H1 (cell line): ENCODE data around the gene SYTL1. TPM values are rescaled to one million over a fixed set of nuclear protein-coding genes. Genes with fewer than 3 reads are reported as not detected.

ENCODE experiments used
- ASH2L ChIP-seq: fragments of 200-600, 300-600 bp; sonication (generic); IDR thresholded peaks from one replicate; pipeline ENCODE4 v1.7.1; 2017; ENCODE audit warnings: low read length
- BACH1 ChIP-seq: IDR thresholded peaks from 2 replicates; pipeline ENCODE4 v1.6.1; 2012; ENCODE audit warnings: low read length, improper control_type of control experiment
- CBX8 ChIP-seq: fragments of 300-800, 300-1000 bp; sonication (generic); IDR thresholded peaks from 2 replicates; pipeline ENCODE4 v1.7.1; 2016; ENCODE audit warnings: low read depth, low read length, borderline replicate concordance
- CEBPB ChIP-seq: IDR thresholded peaks from 2 replicates; pipeline ENCODE4 v1.6.1; 2012; ENCODE audit warnings: low read depth, low read length
- CHD1 ChIP-seq: IDR thresholded peaks from 2 replicates; pipeline ENCODE4 v1.6.1; 2012; ENCODE audit warnings: low read depth, low read length, improper control_type of control experiment
- CHD2 ChIP-seq: IDR thresholded peaks from 2 replicates; pipeline ENCODE4 v1.6.1; 2012; ENCODE audit warnings: low read length, improper control_type of control experiment
- HDAC2 ChIP-seq, 2 experiments: fragments of 300-600 bp in 1 of 2; sonication (generic) in 1 of 2; IDR thresholded peaks; 2 replicates each; pipeline ENCODE4 v1.6.1; 2011 to 2012; ENCODE audit warnings: low read depth in 2 of 2, low read length in 2 of 2, mild to moderate bottlenecking in 2 of 2, moderate library complexity in 2 of 2, borderline replicate concordance in 1 of 2, inconsistent platforms in 1 of 2
- KDM4A ChIP-seq: IDR thresholded peaks from one replicate; pipeline ENCODE4 v1.7.1; 2012; ENCODE audit warnings: low read depth, mild to moderate bottlenecking, moderate library complexity, low read length, inconsistent platforms; ENCODE audit not compliant: severe bottlenecking
- NRF1 ChIP-seq: IDR thresholded peaks from 2 replicates; pipeline ENCODE4 v1.6.1; 2011; ENCODE audit warnings: mild to moderate bottlenecking, low read depth, low read length, improper control_type of control experiment
- POLR2A ChIP-seq, 2 experiments: IDR thresholded peaks; 1 replicate in 1 of 2; 2 replicates in 1 of 2; pipeline ENCODE4 v1.6.1; 2011; ENCODE audit warnings: low read depth in 2 of 2, low read length in 2 of 2, mild to moderate bottlenecking in 2 of 2; ENCODE audit errors: control extremely low read depth in 1 of 2
- POLR2AphosphoS5 ChIP-seq: IDR thresholded peaks from 2 replicates; pipeline ENCODE4 v1.6.1; 2011; ENCODE audit warnings: low read depth, low read length
- RAD21 ChIP-seq, 2 experiments: IDR thresholded peaks in 1 of 2; conservative IDR thresholded peaks in 1 of 2; 2 replicates each; pipeline ENCODE4 v1.6.1; 2011; ENCODE audit warnings: low read depth in 2 of 2, low read length in 2 of 2, improper control_type of control experiment in 1 of 2, inconsistent platforms in 1 of 2, mild to moderate bottlenecking in 1 of 2, moderate library complexity in 1 of 2
- RFX5 ChIP-seq: IDR thresholded peaks from 2 replicates; pipeline ENCODE4 v1.6.1; 2011; ENCODE audit warnings: low read depth, low read length, improper control_type of control experiment, borderline replicate concordance
- SAP30 ChIP-seq: fragments of 300-600 bp; sonication (generic); IDR thresholded peaks from 2 replicates; pipeline ENCODE4 v1.7.1; 2012; ENCODE audit warnings: low read length, moderate library complexity, mild to moderate bottlenecking, inconsistent platforms; ENCODE audit not compliant: insufficient read depth, insufficient replicate concordance
- SP1 ChIP-seq: IDR thresholded peaks from 2 replicates; pipeline ENCODE4 v1.6.1; 2011; ENCODE audit warnings: low read depth, low read length
- SUZ12 ChIP-seq: fragments of 200-600 bp; sonication (generic); IDR thresholded peaks from 2 replicates; pipeline ENCODE4 v1.6.1; 2012; ENCODE audit warnings: mild to moderate bottlenecking, inconsistent platforms, low read length, moderate library complexity, mixed read lengths
- TAF7 ChIP-seq: optimal IDR thresholded peaks from 2 replicates; pipeline ENCODE3; 2011; ENCODE audit warnings: low read depth, mild to moderate bottlenecking, inconsistent platforms, low read length, moderate library complexity, borderline replicate concordance
- TCF12 ChIP-seq: IDR thresholded peaks from 2 replicates; pipeline ENCODE4 v1.6.1; 2011; ENCODE audit warnings: low read depth, mild to moderate bottlenecking, low read length
- TEAD4 ChIP-seq: IDR thresholded peaks from 2 replicates; pipeline ENCODE4 v1.6.1; 2012; ENCODE audit warnings: low read depth, low read length, inconsistent platforms, mixed read lengths
- ZNF274 ChIP-seq: IDR thresholded peaks from 2 replicates; pipeline ENCODE4 v1.7.0; 2012; ENCODE audit warnings: low read length, borderline replicate concordance; ENCODE audit errors: extremely low read depth
- polyA plus RNA-seq, 7 experiments: library from polyadenylated mRNA; depleted of rRNA in 3 of 7; stranded (reverse) in 5 of 7; unstranded in 2 of 7; fragments of >200 nt in 5 of 7; fragments of 200-250 nt in 2 of 7; gene quantifications; 1 replicate in 5 of 7; 2 replicates in 1 of 7; 4 replicates in 1 of 7; pipeline versions ENCODE4 v1.2.1 to v1.2.3, GENCODE V29; 2011 to 2013; ENCODE audit warnings: missing spikeins in 2 of 7, mixed read lengths in 2 of 7
- total RNA-seq: library from RNA; stranded (reverse); fragmentation: NEBNext Ultra II Directional; extraction: Animal tissue kit (Norgen Biotek cat#: 25700); gene quantifications from 2 replicates; pipeline ENCODE4 v1.2.1, GENCODE V29; 2021
- TF ChIP-seq, protein P1 (sequence below): IDR thresholded peaks from 2 replicates; pipeline ENCODE4 v1.6.1; 2012; ENCODE audit warnings: inconsistent platforms
- TF ChIP-seq, protein P2 (sequence below): IDR thresholded peaks from 2 replicates; pipeline ENCODE4 v1.6.1; 2011; ENCODE audit warnings: low read depth, mild to moderate bottlenecking, low read length; ENCODE audit not compliant: insufficient read depth

SYTL1 gene
- total and polyA plus RNA-seq, 2 of the 8 experiments (the other 6 are each of a cell fraction or from before 2014, with no cell fraction given): 6.4 to 19.5 TPM

DNA sequence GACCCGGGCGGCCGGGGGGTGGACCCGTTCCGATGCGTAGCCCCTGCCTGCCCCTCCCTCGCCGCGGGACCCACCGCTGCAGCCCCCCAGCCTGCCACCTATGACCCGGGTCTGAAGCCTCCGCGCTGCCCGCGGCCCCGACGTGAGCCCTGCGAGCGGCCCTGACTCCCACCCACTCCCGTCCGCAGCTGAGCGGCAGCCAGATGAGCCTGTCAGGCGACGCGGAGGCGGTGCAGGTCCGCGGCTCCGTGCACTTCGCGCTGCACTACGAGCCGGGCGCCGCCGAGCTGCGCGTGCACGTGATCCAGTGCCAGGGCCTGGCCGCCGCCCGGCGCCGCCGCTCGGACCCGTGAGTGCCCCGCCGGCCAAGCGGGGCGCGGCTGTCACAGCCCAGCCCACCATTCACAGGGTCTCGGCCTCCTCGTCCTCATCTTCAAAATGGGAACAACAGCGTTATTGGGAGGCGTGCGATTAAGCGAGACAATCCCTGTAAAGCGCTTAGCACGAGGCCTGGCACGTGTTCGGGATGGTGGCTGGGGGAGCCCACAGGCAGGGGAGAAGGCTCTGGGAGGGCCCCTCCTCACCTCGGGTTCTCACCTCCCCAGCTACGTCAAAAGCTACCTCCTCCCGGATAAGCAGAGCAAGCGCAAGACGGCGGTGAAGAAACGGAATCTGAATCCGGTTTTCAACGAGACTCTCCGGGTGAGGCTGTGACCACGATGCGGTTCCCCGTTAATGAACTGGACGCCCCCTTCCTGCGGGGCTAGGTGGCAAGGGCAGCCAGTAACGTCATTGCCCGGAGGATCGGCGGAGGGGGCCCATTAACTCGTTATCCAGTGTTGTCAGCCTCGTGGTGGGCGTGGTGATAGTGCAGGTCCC, 8.2 kb downstream of the SYTL1 start (continued):
- TF ChIP-seq TCF12 (no peak), POLR2AphosphoS5 (no peak), CHD2 (no peak), RFX5 (no peak), TEAD4 (no peak), CBX8 (no peak), CEBPB (no peak), ZNF274 (no peak), SP1 (peak; percentile 55; the same call in 1 of the 2 replicates), RAD21 (IDR thresholded peaks at IDR 0.05 in 1 of 2, conservative IDR thresholded peaks at IDR 0.05 in 1 of 2; ENCODE audit: low read depth in 2 of 2, low read length in 2 of 2) (no peak), SAP30 (no peak), NRF1 (no peak), KDM4A (peak; percentile 29), BACH1 (no peak), HDAC2 (IDR thresholded peaks at IDR 0.05; ENCODE audit: borderline replicate concordance in 1 of 2, low read depth in 2 of 2, low read length in 2 of 2) (0 out of 4 replicates have a peak, but pooled peaks have one; percentile 3 to 62), TAF7 (no peak), SUZ12 (no peak), ASH2L (peak; percentile 7), POLR2A (IDR thresholded peaks at IDR 0.05; ENCODE audit: control extremely low read depth in 1 of 2, low read depth in 2 of 2, low read length in 2 of 2) (0 out of 3 replicates have a peak, but pooled peaks of 1 of the 2 experiments have one; percentile 24), CHD1 (no peak)
- TF ChIP-seq, protein P1, sequence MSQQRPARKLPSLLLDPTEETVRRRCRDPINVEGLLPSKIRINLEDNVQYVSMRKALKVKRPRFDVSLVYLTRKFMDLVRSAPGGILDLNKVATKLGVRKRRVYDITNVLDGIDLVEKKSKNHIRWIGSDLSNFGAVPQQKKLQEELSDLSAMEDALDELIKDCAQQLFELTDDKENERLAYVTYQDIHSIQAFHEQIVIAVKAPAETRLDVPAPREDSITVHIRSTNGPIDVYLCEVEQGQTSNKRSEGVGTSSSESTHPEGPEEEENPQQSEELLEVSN: peak; percentile 89; the same call in 1 of the 2 replicates
- TF ChIP-seq, protein P2, sequence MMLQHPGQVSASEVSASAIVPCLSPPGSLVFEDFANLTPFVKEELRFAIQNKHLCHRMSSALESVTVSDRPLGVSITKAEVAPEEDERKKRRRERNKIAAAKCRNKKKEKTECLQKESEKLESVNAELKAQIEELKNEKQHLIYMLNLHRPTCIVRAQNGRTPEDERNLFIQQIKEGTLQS: no peak
